Activated CD8-positive, alpha-beta memory T cell treated with anti-CD3 and anti-CD28 coated beads, Interleukin-2, amount 50 U/mL, for 1 hour (primary cell): Measurements from ENCODE around the gene SERPINA10.
"Not testable (repeated sequence)": the region's sequence is repeated elsewhere in the genome, so short reads cannot be mapped to it uniquely, and the experiment has no call there.

Experiments
- DNase-seq: peaks from one replicate; pipeline ENCODE4 v3.0.0-alpha.2; 2020; ENCODE audit errors: extremely low read depth

The SERPINA10 gene

DNA sequence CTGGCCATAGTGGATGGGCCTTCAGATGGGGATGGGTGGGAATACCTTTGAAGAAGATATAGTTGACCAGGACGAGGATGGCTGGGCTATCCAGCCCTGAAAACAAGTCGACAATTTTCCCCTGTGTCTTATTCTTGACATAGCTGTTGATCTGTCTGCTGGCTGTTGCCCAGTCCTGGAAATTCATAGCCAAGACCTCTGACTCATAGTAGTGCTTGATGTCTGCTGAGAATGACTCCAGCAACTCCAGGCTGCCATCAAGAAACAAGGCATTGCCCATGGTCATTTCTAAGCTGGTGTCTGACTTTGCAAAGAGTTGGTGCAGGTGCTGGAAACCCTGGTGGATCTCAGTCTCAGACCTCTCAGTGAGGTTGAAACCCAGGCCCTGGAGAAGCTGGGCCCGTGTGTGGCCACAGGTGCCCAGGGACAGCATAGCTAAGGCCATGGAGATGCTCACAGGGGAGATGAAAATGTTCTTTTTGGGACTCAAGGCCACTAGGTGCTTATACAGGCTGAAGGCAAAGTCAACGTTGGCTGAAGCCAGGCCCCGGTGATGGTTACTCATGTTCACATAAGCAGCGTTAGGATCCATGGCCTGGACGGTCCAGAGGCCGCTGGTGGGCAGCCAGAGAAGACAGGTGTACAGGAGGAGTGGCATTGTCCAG is 21.1 kb upstream of the SERPINA10 start:
- DNase-seq: no peak

DNA sequence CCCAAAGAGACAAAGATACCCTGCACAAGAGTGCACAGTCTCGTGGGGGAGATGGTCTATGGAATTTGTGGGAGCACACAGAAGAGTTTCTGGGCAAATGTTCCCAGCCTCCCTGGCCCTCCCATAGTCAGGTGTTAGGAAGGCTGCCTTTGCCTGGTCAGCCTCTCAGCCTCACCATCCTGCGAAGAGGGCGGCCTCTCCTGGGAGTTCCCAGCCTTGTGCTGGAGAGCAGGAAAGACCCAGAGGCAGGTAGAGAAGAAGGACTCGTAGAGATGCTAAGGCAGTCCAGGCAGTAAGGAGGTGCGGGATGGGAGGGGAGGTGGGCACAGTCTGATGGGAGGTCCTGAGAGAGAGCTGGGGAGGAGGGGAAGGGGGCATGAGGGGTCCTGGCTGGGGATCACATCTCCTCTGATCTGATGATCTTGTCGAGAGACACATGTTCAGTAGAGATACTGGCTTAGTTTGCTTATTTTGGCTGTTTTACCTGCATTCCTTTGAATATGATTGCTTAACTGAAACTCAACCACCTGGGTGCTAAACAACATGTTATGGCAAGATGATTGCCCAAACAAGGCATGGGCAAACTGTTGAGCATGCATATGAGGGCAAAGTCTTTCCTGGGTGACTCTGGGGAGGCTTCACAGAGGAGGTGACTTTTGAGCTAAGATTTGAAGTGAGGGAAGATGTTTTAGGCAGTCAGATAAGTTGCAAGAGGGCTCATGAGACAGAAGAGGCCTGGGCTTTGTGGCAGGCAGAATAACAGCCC is 19.6 kb upstream of the SERPINA10 start:
- no peak for DNase-seq

- DNase-seq: no peak
Observed at GRCh38 chr14:94310248-94310647, 17.2 kb upstream of the SERPINA10 start.

DNA sequence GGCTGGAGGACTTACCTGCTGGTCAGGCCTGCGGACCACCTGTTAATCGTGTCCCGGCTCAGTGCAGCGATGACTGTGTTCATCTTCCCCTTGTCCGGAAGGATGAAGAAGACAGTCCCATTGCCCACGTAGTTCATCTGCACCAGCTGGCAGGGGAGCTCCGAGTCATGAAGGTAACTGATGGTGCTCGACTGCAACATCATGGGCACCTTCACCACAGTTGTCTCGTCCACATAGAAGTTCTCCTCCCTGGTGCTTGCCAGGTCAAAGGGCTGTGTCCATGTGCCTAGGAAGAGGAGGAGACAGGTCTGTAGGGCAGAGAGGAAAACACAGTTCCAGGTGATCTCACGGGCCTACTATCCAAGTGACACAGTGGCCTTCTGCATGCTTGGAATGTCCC is 16.7 kb upstream of the SERPINA10 start:
- no peak for DNase-seq

DNA sequence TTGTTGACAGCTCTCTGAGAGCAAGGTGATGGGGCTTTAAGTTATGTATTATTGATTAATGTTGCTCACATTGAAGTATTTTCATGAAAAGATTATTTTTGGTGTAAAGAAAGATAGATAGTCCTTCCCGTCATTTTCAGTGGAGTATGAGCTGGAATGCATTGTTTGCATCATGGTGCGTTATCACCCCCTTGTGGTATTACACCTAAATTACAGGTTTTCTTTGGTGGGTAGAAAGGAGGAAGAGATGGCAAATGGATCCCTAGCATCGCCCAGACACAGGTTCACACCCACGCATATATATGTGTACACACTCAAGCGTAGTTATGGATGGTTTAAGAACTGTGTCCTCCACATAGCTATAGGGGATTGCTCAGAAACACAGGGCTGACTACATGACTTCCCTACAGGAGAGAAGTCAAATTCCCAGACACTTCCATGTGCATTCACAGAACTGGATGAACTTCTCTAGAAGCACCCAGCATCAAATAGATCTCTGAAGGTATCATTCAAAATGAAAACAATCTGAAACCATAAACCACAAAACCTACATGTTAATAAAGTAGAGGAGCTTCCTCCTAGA is 14.4 kb upstream of the SERPINA10 start:
- DNase-seq: no peak

DNA sequence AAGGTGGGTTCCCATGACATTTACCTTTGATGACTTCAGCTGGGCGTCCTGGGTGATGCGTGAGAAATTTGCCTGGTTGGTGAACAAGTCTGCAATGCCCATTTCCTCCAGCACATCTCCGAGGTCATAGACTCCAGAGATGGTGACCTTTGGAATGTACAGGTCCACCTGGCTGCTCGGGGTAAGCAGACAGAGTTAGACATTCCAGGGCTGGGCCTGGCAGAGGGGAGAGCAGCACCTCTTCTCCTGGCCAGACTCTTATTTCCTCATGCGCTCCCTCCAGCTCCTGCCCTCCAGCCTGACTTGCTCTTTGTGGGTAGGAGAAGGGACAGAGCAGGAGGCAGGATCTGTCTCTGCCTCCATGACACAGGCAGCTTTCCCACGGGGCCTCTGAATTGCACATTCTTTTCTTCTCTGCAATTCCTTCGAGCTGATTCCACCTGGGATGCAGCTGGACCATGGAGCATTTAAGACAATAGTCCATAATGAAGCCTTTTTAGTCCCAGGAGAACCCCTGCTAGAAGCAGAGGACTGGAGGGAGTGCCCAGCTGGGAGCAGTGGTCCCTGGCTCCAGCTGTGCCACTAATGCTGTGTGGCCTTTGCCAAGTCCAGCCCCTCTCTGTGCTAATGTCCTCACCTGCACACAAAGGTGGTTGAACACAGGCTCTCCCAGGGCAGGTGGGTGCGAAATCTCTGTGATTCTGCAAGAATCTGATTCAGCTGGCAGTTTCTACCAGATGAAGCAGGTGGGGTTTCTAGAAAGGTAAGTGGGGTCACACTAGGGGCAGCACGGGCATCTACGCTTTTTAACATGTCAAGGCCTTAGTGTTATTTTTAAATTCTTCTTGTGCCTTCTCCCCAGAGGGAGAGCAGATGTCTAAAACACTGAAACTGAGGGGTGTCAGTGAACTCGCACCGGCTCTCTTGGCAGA is 13.2 kb upstream of the SERPINA10 start:
- no peak for DNase-seq

GRCh38 chr14:94305620-94306019 is 12.6 kb upstream of the SERPINA10 start:
- no peak for DNase-seq

DNA sequence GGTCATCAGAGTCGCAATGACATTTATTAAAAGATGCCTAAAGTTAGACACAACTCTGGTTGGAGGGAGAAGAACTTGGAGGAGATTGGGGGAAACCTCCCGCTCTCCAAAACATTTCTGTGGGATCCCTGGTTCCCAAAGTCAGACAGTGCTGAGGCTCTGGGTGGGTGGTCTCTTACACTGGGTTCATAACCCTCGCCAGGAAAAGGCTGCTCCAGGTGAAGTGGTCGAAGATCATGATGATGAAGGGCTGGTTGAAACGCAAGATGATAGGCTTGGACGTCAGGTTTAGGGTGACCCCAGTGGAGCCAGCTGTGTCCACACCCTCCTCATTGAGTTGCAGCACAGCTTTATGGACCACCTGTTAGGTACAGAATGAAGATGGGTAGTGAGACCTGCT is 11.2 kb upstream of the SERPINA10 start:
- no peak for DNase-seq

DNA sequence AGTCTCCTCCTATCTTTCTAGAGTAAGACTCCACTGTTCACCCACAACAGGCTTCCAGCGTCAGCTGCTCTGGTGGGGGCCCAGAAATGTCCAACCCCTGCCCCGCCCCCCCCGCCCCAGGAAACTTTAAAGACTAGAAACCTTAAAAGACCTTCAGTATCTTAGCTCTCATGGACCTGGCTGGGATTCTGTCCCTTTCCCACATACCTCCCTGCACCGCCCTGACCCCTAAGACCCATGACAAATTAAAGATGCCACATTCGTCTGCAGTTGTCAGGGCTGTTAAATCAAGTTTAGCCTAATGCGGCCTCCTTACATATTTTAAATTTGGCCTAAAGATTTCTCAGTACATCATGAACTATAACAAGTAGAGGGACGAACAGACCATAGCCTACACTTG is 10.0 kb upstream of the SERPINA10 start:
- no peak for DNase-seq

DNA sequence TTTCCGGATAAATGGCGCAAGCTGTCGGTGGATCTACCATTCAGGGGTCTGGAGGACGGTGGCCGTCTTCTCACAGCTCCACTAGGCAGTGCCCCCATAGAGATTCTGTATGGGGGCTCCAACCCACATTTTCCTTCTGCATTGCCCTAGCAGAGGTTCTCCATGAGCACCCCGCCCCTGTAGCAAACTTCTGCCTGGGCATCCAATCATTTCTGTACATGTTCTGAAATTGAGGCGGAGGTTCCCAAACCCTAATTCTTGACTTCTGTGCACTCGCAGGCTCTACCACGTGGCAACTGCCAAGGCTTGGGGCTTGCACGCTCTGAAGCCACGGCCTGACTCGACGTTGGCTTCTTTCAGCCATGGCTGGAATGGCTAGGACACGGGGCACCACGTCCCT is 5.1 kb upstream of the SERPINA10 start:
- DNase-seq: no peak

GRCh38 chr14:94296181-94296545 is 3.1 kb upstream of the SERPINA10 start:
- not testable (repeated sequence) for DNase-seq

- no peak for DNase-seq
Observed at GRCh38 chr14:94295360-94296180, 2.5 kb upstream of the SERPINA10 start.

GRCh38 chr14:94293578-94293924 is 483 bp upstream of the SERPINA10 start:
- DNase-seq: no peak

GRCh38 chr14:94292526-94292871 is 569 bp downstream of the SERPINA10 start:
- DNase-seq: no peak

DNA sequence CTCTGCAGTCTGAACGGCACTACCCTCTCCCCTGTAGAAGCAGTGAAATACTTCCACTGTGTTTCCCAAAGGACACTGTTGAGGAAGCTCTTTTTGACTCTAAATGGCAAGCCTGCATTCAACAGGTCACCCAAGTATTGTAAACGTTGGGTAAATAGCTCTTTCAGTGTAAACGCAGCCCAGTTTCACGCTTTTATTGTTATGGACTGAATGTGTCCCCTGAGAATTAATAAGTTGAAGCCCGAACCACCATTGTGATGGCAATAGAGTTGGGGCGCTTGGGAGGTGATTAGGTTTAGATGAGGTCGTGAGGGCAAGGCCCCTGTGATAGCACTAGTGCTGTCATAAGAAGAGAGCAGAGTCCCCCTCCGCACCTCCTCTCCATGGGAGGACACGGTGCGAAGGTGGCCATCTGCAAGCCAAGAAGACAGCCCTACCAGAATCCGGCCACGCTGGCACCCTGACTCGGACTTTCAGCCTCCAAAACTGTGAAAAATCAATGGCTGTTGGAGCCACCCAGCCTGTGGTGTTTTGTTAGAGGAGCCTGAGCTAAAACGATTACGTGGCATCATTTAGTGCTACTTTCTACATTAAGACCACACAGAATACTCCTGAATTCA is 1.1 kb downstream of the SERPINA10 start:
- no peak for DNase-seq

DNA sequence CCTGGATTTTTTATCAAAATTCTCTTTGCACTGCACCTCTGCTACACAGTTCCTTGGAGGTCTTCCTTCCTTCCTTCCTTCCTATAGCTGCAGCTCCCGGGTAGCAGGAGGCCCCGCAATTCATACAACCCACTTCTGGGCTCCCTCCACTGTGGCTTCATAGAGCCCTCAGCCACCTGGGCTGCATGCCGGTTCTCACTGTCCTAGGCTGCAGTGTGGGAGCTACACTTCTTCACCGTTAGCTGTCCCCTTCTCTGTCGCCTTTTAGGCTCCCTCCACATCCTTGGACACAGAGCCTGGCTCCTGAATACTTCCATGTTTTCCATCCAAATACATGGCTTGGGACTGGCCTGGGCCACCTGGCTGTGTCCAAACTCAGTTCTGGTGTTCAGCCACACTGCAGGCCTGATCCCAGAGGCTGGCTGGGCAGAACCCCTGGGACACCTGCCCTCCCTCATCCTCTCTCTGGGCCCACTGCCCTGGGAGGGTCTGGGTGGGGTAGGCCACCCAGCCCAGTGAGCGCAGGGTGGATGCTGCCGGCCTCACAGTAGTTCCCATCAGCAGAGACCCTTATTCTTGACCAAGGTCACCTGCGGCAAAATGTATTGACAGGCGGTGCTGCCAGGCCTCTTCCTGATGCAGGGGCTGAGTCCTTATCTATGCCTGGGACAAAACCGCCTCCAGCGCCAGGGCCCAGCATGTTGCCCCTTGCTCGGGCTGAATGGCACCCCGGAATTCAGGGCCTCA is 1.7 kb downstream of the SERPINA10 start:
- DNase-seq: no peak

DNA sequence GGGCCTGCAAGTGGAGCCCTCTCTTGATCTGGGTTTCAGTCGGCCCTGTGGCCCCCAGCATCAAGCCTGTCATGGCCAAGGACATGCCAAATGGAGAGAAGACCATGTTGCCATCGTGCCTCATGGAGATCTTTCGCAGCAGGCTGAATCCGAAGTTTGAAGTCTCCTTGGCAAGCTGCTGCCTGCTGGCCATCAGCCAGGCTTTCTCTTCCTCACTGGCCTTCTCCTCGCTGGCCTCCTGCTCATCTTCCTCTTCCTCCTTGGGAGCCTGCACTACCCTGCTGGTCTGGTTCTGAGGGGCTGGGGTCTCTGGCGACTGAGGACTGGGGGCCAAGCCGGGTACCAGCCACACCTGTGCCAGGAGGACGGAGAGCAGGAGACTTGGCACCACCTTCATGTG is 2.9 kb downstream of the SERPINA10 start:
- no peak for DNase-seq

DNA sequence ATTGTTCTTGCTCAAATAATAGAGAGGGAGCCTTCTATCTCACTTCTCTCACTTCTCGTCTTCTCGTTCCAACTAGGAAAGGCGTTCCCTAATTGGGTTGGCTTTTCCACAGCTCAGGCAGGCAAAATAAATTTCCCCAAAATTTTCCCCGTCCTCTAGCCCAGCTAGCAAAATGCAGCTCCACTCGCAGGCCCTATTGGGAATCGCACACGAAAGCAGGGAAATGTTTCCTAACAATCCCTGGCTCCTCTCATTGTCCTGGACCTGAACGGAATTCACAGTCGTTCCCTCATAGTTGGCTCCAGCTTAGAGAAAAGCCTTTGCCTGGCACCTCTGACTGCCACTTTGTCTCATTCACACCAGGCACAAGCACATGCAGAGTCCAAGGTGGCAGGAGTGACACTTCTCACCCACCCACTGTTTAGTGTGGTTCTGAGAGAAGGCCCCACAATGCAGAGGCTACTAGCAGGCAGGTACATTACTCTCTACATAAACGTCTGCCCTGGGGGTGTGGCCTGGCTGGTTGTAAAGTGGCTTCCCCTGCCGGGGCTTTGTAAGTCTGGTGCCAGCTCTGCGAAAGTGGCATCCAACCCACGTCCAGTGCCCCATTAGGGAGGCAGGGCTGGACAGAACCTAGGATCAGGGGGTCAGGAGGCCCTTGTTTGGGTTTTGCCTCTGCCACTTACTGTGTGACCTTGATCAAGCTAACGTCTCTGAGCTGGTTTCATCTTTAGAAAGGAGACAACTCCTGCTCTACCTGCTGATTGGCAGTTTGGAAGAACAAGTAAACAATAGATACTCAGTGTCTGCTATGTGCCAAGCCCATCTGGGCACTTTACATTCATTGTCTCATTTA is 4.2 kb downstream of the SERPINA10 start:
- no peak for DNase-seq

GRCh38 chr14:94285158-94285557 is 7.9 kb downstream of the SERPINA10 start:
- no peak for DNase-seq
